ENCODE data around the gene PERM1.

DNA sequence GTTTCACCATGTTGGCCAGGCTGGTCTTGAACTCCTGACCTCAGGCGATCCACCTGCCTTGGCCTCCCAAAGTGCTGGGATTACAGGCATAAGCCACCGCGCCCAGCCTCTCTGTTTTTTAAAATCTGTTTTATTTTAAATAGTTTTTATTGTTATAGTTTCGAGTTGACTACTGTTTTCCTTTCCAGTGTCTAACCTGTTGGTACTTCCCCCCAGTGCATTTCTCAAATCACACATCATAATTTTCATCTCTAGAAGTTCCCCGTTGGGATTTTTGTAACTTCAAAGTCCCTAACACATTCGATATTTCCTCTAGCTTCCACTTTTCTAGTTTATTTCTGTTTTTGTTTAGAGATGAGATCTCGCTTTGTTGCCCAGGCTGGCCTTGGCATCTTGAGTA, 10.5 kb upstream of the PERM1 start:
- TF ChIP-seq CTCF (IDR thresholded peaks at IDR 0.05; ENCODE audit: insufficient read depth, low read length, poor library complexity, severe bottlenecking): no peak
- no peak for TF ChIP-seq EZH2phosphoT487 (conservative IDR thresholded peaks at IDR 0.05; ENCODE audit: low read length)

Measured in SU-DHL-6 (cell line).